Osteoblast (primary cell): ENCODE measurements around the gene HAVCR2. TPM values are rescaled to one million over a fixed set of nuclear protein-coding genes. Genes with fewer than 3 reads are reported as not detected.
A peak's percentile ranks its signal among the peaks of the same experiment; 100 is the strongest.

Experiments
- DNase-seq: peaks from one replicate; pipeline ENCODE4 v3.0.0; 2011; ENCODE audit warnings: low spot score, mixed read lengths; ENCODE audit not compliant: insufficient read length; ENCODE audit errors: missing footprints
- H2AFZ ChIP-seq: 2 replicates; pipeline ENCODE4 v1.6.0; 2011; ENCODE audit warnings: mild to moderate bottlenecking, low read length
- H3K27ac ChIP-seq: 2 replicates; pipeline ENCODE4 v1.5.1; 2011; ENCODE audit warnings: mild to moderate bottlenecking, low read depth, low read length, moderate library complexity
- H3K27me3 ChIP-seq: 2 replicates; pipeline ENCODE4 v1.6.0; 2012; ENCODE audit warnings: mild to moderate bottlenecking, control low read depth, inconsistent platforms, low read length, moderate library complexity; ENCODE audit not compliant: insufficient read depth
- H3K36me3 ChIP-seq: 2 replicates; pipeline ENCODE4 v1.5.1; 2011; ENCODE audit warnings: mild to moderate bottlenecking, low read length, control low read depth, moderate library complexity; ENCODE audit not compliant: insufficient read depth
- H3K4me1 ChIP-seq: 2 replicates; pipeline ENCODE4 v1.5.1; 2011; ENCODE audit warnings: mild to moderate bottlenecking, low read length, control low read depth, moderate library complexity; ENCODE audit not compliant: insufficient read depth
- H3K4me2 ChIP-seq: 2 replicates; pipeline ENCODE4 v1.6.0; 2011; ENCODE audit warnings: mild to moderate bottlenecking, low read length; ENCODE audit not compliant: insufficient read depth
- H3K4me3 ChIP-seq: fragments of 200-600 bp; sonication (generic); 3 replicates; pipeline ENCODE4 v1.5.1; 2012; ENCODE audit warnings: mild to moderate bottlenecking, low read length, inconsistent platforms; ENCODE audit not compliant: insufficient read depth
- H3K79me2 ChIP-seq: 2 replicates; pipeline ENCODE4 v1.6.0; 2012; ENCODE audit warnings: mild to moderate bottlenecking, low read length, control low read depth, inconsistent platforms; ENCODE audit not compliant: insufficient read depth
- H3K9me3 ChIP-seq: 2 replicates; pipeline ENCODE4 v1.5.1; 2011; ENCODE audit warnings: low read depth, low read length, control low read depth
- H4K20me1 ChIP-seq: 2 replicates; pipeline ENCODE4 v1.6.0; 2012; ENCODE audit warnings: mild to moderate bottlenecking, low read length, control low read depth; ENCODE audit not compliant: insufficient read depth
- total RNA-seq: library from RNA; depleted of rRNA; stranded (reverse); fragments of >200 nt; gene quantifications from 2 replicates; pipeline ENCODE4 v1.2.3, GENCODE V29; 2012
- TF ChIP-seq, protein P1 (sequence below): IDR thresholded peaks from 2 replicates; pipeline ENCODE4 v1.5.1; 2011; ENCODE audit warnings: mild to moderate bottlenecking, low read depth, low read length, moderate library complexity; ENCODE audit errors: extremely low read depth

HAVCR2 gene
- total RNA-seq, 1 donor, result 0.72 TPM

DNA sequence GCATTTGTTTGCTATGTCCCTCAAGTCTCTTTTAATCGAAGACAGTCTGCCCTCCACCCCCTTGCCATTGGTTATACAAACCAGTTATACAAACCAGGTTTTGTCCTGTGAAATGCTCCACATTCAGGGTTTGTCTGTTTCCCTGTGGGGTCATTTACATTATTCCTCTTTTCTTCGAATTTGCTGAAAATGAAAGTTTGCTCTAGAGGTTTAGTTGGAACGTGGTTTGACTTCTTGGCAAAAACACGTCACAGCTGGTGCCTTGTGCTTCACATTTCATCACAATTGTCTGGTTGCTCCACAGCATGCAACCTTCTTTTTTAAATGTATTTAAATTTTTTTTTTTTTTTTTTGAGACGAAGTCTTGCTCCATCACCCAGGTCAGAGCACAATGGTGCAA, 4.2 kb upstream of the HAVCR2 start:
- H3K27me3 ChIP-seq, result no peaks in the 10 kb centered on the region
- H3K4me3 ChIP-seq, result no peak overlapping the region
- no peaks in the 10 kb centered on the region for H3K9me3 ChIP-seq
- no peak overlapping the region for H3K27ac ChIP-seq
- H2AFZ ChIP-seq, result peak overlapping the region; percentile 65
- TF ChIP-seq, protein P1, sequence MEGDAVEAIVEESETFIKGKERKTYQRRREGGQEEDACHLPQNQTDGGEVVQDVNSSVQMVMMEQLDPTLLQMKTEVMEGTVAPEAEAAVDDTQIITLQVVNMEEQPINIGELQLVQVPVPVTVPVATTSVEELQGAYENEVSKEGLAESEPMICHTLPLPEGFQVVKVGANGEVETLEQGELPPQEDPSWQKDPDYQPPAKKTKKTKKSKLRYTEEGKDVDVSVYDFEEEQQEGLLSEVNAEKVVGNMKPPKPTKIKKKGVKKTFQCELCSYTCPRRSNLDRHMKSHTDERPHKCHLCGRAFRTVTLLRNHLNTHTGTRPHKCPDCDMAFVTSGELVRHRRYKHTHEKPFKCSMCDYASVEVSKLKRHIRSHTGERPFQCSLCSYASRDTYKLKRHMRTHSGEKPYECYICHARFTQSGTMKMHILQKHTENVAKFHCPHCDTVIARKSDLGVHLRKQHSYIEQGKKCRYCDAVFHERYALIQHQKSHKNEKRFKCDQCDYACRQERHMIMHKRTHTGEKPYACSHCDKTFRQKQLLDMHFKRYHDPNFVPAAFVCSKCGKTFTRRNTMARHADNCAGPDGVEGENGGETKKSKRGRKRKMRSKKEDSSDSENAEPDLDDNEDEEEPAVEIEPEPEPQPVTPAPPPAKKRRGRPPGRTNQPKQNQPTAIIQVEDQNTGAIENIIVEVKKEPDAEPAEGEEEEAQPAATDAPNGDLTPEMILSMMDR, result no peak
- no peaks in the 10 kb centered on the region for H3K36me3 ChIP-seq
- H3K4me2 ChIP-seq, result peak overlapping the region; percentile 57
- H3K79me2 ChIP-seq, result no peaks in the 10 kb centered on the region
- H3K4me1 ChIP-seq, result no peaks in the 10 kb centered on the region
- no peak for DNase-seq
- no peaks in the 10 kb centered on the region for H4K20me1 ChIP-seq

GRCh38 chr5:157109744-157110143, 900 bp upstream of the HAVCR2 start:
- DNase-seq, result no peak
- Histone ChIP-seq H3K4me2 (no peak overlapping the region), H3K27me3 (no peaks in the 10 kb centered on the region), H3K36me3 (no peaks in the 10 kb centered on the region), H3K9me3 (no peaks in the 10 kb centered on the region), H3K4me1 (no peaks in the 10 kb centered on the region), H3K4me3 (no peak overlapping the region), H2AFZ (no peak overlapping the region), H3K79me2 (no peaks in the 10 kb centered on the region), H3K27ac (no peak overlapping the region), H4K20me1 (no peaks in the 10 kb centered on the region)
- TF ChIP-seq, protein P1, result no peak

DNA sequence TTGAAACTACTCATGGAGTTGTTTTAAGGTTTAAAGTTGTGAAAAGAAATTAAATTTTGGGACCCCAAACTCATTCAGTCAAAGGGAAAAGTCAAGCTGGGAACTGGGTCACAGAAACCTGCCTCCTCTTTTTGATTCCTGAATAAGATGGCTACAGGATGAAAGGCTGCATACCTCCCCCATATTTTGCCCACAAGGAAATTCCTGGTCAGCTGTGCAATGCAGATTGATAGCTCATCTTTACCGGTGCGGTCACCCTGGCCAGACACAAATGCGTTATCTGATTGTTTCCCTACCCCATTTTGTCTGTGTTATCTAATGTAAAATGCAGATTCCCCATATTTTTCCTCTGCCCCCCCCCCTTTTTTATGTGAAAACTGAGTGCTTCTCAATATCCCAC, 1.3 kb downstream of the HAVCR2 start:
- no peaks in the 10 kb centered on the region for H3K36me3 ChIP-seq
- no peaks in the 10 kb centered on the region for H4K20me1 ChIP-seq
- H3K27ac ChIP-seq, result no peak overlapping the region
- no peaks in the 10 kb centered on the region for H3K27me3 ChIP-seq
- TF ChIP-seq, protein P1, result no peak
- H3K79me2 ChIP-seq, result no peaks in the 10 kb centered on the region
- no peak overlapping the region for H2AFZ ChIP-seq
- no peak for DNase-seq
- no peaks in the 10 kb centered on the region for H3K4me1 ChIP-seq
- no peak overlapping the region for H3K4me2 ChIP-seq
- no peaks in the 10 kb centered on the region for H3K9me3 ChIP-seq
- H3K4me3 ChIP-seq, result no peak overlapping the region

DNA sequence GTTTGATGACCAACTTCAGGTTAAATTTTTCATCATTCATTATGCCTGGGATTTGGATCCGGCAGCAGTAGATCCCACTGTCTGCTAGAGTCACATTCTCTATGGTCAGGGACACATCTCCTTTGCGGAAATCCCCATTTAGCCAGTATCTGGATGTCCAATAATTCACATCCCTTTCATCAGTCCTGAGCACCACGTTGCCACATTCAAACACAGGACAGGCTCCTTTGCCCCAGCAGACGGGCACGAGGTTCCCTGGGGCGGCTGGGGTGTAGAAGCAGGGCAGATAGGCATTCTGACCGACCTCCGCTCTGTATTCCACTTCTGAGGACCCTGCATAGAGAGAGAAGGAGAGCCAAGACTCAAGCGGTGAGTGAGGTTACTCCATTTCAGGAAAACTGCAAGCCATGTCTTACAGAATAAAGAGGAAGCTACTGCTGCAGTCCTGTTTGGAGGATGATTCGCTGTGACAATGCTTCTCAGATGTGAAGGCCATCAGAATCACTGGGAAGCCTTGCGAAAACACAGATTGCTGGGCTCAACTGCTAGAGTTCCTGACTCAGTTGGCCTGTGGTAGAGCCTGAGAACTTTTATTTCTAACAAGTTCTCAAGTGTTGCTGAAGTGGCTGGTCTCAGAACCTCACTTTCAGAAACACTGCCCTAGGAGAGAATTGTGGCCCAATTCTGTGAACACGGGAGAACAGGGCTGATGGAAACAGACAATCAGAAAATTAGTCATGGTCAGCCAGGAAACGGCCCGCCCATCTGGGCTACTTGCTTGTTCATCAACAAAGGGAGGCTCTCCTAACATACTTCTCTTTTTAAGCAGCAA, 2.0 kb downstream of the HAVCR2 start:
- Histone ChIP-seq H3K27ac (no peak overlapping the region), H3K4me3 (no peak overlapping the region), H4K20me1 (no peaks in the 10 kb centered on the region), H3K9me3 (no peaks in the 10 kb centered on the region), H2AFZ (peak overlapping the region; percentile 62), H3K79me2 (no peaks in the 10 kb centered on the region), H3K4me1 (no peaks in the 10 kb centered on the region), H3K36me3 (no peaks in the 10 kb centered on the region), H3K27me3 (no peaks in the 10 kb centered on the region), H3K4me2 (no peak overlapping the region)
- TF ChIP-seq, protein P1, result no peak
- DNase-seq, result peak; percentile 75
